NCI-H82 treated with DMSO at 0.1 percent for 48 hours (cell line): ENCODE data around the gene SMARCC1.

Source experiments
- DNase-seq: peaks from one replicate; lab custom pipeline; 2025; ENCODE audit not compliant: unreplicated experiment; lab: John Stamatoyannopoulos, UW

The SMARCC1 gene

DNA sequence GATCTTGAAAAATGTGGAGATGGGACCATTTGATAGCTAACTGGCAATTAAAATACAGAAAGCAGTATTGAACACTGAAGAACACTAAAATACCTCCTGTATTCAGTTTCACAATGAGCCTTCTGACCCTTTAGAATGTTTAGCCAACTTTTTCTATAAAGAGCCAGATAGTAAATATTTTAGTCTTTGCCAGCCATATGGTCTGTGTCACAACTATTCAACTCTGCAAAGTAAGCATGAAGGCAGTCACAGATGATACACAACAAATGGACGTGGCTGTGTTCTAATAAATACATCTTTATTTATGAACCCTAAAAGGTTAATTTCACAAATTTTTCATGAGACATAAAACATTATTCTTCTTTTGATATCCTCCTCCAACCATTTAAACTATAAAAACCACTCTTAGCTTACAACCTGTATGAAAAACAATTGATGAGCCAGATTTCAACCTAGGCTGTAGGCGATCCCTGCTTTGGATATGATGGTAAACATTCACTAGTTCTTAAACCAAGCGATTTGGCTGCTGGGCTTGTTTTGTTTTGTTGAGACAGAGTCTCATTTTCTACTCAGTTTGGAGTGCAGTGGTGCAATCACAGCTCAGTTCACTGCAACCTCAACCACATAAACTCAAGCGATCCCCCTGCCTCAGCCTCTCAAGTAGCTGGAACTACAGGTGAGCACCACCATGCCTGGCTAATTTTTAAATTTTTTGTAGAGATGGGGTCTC is 189.5 kb downstream of the SMARCC1 start:
- no peak for DNase-seq

DNA sequence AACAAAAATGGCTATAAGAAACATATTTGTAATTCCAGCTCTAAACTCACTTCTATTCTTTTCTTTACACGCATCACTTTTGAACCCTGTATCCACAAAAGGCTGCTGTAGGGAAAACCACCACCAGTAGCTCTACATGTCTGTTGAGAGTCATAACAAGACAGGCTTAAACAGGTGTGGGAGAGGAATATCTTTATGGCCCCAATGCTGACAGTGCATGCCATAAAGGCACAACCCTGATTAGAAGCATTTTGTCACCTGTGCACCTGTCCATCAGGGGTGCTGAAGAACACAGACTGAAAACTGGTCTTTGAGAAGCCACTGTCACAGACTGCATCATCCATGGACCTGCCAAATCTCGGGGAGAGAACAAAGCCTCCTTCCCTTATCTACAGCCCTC is 191.5 kb downstream of the SMARCC1 start:
- DNase-seq, result no peak

DNA sequence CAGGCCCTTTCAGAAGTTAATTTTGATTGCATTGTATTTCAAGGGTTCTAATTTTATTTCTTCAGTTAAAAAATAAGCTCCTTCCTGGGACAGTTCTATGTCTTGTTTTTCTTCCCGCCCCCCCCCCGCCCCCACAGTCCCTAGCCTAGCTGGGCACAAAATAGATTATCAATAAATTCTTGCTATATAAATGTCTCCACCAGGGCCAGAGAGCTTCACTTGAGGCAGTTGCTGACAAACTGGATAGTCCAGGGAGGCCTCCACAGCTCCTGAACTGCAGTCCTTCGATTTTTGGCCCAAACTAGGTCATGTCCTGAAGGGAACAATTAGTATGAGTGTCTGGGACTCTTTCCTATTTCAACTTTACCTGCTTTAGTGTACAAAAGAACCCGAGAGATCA is 193.1 kb downstream of the SMARCC1 start:
- no peak for DNase-seq

DNA sequence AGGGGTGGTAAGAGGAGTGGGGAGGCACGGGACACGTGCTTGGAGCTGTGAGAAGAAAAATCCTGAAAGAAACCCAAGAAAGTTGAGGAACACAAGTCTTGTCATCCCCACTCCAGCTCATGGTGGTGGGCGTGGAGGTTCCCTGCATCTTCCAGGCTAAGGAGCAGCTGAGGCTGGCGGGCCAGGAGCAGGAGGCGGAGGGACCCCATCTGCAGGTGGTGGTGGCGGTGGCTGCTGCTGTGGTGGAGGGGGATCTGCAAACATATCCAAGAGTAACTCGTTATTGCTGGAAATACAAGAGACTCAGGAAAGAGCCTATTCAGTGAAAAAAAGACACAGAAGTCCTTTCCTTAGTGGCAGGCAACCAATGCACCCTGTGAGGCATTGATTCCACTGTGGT is 193.6 kb downstream of the SMARCC1 start:
- DNase-seq, result no peak

DNA sequence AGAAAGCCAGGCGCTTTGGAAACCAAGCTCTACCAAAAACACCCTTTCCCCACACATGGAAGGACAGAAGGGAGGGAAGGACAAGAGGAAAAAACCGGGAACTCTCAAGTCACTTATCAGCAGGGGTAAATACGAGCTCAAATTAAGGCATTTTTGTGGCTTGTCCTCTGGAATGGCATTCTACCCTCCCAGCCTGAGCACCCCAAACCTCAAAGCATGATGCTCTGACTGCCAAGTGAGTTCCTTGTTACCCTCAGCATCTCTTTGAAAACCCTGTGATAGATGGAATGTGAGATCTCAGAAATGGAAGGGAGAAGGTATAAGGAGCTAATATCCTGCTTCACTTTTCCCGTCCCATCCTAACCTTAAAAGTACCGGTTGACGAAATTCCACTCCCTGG is 194.9 kb downstream of the SMARCC1 start:
- DNase-seq, result no peak

DNA sequence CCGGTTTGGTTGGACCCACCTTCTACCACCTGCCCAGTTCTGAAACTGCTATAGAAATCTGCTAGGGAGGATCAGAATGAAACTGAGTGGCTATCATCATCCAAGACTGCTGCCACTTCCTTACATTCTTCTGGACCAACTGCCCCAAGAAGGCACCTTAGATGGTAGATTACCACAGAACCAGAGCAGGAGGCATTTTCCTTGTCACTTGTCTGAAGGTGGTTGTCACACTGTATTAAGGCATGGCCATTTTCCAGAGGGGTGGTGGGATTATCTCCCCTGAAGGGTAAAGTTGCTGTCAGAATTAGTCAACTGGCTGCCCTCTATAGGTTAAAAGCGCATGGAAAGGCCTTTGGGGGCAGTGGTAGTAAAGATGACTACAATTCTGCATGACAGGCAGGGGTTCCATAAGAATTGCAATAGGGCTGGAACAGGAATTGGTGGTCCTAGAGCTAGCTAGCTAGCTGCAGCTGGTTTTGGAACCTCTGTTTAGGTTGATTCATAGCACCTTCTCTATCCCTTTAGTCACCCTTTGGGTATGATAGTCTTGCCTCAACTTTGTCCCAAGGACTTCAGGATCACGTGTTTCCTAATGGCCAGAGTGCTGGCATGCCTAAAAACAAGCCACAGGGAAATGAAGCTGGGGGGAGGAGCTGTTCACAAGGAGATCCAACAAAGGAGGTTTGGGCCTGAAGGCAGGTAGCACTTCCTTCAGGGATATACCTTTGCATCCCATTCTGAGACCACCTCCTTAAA is 198.2 kb downstream of the SMARCC1 start:
- DNase-seq, result no peak

DNA sequence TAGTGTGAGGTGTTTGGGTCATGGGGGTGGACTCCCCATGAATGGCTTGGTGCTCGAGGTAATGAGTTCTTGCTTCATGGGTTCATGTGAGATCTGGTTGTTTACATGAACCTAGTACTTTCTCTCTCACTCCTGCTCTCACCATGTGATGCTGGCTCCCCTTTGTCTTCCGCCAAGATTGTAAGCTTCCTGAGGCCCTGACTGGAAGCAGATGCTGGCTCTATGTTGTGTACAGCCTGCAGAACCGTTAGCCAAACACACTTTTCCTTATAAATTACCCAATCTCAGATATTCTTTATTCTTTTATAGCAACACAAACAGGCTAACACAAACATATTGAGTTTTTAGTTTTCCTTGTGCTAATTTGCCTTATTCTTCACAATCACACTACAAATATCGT is 199.9 kb downstream of the SMARCC1 start:
- no peak for DNase-seq

DNA sequence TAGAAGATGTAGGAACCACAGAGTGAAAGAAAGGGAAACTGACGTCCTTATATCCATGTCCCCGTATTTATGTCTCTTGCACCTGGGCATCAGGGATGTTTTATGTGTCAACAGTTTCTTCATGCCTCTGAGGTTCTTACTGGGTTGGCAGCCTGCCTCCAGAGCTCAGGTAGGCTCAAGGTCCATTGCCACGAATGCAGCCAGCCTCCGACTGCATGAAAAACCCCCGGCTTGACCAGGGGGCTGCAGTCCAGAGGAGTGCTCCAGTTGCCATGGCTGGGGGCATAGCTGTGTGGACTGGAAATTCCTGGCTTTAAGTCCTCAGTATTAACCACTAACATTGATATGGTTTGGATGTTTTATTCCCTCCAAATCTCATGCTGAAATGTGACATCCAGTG is 200.3 kb downstream of the SMARCC1 start:
- no peak for DNase-seq

DNA sequence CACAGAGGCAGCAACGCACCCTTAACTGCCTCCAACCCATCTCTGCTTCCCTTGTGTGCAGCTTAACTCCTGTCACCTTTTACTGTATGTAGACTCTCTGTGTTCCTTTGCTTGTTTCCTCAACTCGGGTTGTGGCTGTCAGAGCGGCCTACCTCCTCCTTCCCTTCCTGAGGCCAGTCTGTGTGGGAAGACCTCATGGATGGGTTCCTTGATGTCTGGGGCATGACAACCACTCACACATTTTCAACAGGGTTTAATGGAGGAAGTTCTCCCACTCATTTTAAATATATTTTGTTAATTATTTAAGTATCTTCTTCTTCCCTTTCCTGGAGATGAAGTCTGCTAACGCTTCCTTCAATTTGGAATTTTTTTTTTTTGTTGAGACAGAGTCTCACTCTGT is 201.2 kb downstream of the SMARCC1 start:
- no peak for DNase-seq

DNA sequence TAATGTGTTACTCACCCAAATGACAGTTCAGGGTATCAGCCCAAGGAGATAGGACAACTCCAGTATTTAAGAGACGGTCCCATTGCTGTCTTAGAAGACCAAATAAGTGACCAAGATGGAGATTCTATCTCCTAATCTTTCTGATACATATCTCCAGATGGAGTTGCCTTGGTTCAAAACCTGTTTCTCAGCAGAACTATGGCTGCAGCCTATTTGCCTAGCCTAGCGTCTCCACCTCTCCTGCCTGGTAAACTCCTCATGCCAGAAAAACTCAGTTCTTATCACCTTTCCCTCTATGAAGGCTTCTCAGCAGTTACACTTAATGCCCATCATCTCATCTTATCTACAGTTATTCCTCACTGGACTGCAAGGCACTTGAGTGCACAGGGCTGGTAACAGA is 201.8 kb downstream of the SMARCC1 start:
- DNase-seq, result no peak

DNA sequence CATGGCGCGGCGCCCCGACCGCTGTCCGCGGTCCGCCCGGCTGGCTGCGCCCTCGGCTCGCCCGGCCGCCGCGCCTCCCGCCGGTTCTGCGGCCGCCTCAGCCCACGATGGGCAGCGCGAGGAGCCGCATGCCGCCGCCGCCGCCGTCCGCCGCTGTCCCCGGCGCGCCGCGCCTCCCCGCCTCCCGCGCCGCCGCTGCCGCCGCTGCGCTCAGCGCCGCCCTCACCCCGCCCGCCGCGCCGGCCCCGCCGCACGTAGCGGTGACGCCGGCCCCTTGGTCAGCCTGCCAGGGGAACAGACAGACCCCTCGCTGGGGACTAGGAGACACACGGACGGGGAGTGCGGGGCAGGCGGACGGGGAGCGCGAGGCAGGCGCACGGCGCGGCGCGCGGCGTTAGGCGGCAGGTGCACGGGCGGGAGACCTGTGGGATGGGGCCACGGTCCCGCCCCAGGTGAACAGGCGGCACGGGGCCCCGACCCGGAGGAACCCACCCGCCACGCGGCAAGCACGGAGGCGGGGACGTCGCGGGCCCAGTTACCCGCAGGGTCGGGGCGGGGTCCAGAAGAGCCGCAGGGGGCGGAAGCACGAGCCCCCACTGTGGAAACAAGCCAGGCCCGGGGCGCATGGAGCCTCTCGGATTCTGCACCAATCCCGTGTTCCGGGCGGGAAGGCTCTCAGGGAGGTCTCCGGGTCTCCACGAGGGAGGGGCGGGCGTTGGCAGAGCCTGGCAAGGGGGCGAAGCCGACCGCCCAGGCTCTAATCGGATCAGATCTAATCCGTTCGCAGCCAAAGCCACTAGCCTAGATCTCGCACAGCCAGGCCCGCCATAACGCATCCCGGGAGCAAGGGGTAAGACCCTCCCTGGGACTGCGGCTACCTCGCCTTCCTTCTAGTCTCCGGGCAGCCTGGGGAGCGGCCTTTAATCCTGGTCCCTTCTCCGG is 202.7 kb downstream of the SMARCC1 start, which contains the start of gene CSPG5:
CSPG5 (minus strand) TSS at position 175 of the 942 bp plus-strand sequence; CDS start at position 3, 172 bp downstream.
- DNase-seq, result peak; percentile 48

DNA sequence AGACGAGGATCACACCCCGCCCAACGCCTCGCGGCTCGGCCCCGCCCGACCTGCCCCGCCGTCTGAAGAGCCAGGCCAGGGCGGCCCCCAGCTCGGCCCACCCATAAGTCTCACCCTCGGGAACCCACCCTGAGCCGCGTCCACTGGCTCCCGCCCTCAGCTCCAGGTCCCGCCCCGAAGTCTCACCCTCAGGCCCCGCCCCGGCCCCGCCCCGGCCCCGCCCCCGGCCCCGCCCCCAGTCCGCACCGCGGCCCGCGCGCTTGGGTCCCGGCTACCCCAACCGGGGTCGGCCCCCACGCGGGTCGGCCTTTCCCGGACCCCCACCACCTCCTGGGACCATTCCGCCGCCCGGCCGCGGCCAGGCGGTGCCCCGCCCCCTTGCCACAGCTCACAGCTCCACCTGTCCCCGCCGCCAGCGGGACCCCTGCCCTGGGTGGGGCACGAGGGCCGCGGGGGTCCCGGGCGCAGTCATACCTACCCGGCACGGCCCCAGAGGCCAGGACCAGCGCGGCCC is 203.5 kb downstream of the SMARCC1 start:
- DNase-seq, result peak; percentile 7

DNA sequence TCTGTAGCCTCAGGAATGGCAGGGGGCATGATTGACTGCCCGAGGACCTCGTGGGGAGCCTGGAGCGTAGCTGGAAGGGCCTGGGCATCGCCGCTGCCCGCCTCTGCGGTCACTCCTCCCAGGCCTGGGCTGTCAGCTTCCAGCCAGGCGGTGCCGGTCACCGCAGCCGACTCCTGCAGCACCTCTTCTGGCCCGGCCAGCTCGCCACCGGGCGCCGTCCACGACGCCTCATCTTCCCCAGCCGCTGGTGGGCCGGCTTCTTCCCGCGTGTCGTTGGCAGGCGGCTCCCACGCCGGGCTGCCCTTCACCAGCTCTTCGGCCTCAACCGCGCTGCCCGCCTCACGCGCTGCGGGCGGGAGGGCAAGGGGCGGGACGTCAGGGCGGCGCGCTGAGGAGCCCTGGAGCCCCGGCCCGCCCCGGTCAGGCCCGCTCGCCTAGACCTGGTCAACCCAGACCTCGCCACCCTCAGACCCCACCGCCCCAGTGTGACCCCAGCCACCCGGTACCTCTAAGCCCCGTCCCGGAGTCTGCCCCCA is 204.0 kb downstream of the SMARCC1 start:
- DNase-seq, result no peak

DNA sequence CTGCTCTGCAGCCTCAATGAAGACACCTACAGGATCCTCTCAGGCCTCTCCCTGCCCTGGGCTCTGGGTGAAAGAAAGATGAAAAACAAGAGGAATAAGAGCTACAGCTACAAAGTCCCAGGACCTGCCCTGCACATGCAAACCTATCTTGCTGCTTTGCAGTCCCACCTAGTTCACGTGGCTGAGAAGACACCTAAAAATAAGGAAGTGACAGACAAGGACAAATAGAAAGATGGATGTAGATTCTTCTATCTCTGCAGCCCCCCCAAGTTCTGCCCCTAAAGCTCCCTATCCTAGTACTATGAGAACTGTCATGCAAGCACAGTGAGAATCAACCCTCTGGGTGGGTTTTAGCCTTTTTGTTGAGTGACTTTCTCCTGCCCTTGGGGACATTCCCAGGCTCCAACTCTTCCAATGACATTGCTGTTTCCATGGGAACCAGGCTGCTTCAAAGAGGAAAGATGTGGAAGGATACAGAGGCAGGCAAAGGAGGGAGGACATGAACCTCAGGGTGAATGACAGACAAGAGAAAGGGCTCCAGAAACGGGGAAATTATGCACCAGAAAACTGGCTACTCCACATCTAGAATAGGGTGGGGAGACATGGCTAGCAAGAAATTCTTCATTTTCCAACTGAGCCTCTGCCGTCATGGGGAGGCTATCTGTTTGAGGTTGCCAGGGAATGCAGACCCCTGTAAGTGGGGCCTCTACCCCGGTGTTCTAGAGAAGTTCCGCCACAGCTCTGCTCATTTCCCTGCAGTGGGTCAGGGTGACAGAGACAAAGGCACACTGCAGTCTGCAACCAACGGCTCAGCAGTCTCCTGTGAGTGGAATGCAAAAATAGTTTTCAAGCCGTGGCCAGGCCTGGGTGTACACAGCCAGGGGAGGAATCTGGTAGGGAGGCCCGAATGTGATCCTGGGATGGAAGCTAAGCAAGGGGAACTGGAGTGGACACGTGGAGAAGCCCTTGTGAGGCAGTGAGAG is 208.2 kb downstream of the SMARCC1 start:
- DNase-seq, result no peak

DNA sequence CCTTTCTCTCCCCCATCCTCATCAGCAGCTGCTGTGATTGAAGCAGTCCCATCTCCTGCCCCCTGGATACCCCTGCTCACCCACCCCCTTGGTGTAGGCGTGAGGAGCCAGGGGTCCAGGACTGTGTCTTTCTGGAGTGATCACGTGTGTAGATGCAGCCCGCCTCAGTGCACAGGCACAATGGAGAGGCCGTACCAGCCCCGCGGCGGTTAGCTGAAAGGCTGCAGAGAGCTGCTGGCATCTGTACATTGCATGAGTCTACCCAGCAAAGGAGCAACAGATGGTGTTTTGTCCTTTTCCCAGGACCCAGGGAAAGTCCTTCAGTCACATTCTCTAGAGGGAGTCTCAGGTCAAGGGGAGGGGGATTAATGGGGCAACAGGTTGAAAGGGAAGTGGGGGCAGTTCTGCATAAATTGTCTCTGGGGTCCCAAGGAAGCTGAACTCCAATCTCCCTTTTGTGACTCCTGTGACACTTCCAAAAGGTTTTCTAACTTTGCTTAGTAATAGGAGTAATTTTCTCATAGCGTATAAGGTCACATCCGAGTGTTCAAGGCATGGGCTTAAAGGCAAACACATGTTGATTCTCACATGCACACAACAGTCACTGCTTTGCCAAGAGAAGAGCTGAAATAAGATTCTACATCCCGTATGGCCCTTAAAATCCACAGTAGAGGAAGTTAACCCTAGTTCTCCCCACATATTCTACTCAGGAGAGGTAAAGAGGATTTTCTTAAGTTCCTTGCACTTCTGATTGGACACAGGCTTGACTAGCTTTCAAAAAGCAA is 210.1 kb downstream of the SMARCC1 start:
- peak; percentile 66 for DNase-seq

DNA sequence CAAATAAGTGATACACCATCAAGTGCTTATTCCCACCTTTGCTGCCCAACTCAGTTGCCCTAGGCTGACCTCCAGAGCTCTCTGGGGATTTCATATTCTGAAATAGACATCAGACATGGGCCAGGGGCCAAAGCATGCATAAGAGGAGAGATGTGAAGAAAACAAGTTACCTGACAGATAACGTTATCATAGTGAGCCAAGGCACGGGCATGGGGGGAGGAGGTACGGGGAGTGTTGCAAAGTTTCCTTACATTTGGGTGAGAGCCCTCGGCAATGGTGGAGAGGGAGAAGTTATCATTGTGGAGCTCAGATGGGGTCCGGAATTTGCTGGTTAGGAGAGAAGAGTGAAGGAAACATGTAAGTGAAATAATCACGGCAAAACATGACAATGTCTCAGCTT is 212.8 kb downstream of the SMARCC1 start:
- DNase-seq, result no peak

DNA sequence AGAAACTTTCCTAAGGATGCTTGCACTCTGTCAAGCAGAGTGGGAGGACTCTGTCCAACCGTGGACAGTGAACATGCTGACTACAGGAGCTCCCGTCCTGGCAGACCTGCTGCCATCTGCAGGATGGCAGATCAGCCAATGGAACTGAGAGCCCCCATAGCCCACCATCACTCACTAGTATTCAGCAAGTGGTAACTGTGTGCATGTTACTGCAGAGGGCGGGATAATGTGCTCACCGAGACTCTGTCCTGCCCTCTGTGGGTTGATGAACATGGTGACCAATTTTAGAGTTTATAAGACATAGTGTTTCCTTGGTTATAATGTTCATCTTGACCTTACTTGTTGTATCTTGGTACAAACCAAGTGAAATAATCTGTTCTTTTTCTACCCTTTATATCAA is 214.5 kb downstream of the SMARCC1 start:
- no peak for DNase-seq

DNA sequence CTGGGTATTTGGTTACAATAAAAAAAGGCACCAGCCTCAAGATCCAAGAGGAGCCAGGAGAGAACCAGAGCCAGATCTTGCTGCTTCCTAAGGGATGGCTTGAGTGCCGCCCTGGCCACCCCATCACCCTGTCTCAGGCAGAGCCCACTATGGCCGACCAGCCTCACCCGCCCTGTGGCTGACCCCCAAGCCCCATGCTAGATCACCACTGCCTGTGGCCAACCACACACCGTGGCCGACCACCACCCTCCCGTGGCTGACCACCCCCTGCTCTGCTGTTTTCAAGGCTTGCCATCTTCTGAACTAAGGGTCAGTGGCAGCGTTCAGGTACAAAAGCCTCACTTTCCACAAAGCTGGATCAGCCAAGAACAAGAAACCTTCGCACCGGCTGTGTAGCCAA is 215.0 kb downstream of the SMARCC1 start:
- DNase-seq, result no peak
